Measurements from ENCODE around the gene LRG1. TPM values are rescaled to one million over a fixed set of nuclear protein-coding genes. Genes with fewer than 3 reads are reported as not detected.

The LRG1 gene
- total RNA-seq, 1 experiment from 2014 or later: 0.51 TPM

DNA sequence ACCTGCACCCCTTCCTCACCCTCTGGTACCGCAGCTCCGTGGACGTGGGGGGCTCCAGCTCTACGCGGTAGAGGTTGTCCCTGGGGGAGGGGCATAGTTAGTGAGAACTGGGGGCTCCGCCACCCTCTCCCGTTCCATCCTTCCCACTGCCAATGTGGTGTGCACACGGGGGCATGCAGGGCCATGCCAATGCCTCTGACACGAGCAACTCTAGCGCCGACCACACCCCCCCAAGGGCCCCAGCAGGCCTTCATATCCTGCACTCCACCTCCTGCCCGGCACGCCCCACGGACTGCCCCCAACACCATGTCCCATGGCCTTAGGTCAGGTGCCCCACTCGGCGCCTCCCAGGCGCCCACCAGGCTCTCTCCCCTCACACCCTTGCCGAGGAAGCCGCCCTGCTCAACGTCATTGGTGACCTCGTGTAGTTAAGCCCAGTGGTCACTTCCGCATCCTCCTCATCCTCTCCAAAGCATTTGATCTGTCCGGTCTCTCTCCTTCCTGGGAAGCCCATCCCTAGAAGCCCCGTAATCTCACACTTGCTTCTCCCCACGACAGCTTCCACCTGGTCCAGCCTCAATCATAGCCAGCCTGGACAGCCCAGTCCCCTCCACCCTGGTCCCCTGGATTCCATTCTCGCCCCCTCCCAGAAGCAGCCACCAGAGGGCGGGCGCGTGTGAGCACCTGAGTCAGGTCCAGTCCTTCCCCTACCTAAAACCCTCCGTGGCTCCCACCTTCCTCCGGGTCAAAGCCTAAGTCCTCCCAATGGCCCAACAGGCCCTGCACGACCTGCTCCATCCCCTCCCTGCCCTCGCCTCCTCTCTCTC is 17.5 kb upstream of the LRG1 start:
- 0 out of 2 replicates have a peak, but pooled peaks cover 5% of the 10 kb centered on the region for H3K4me1 ChIP-seq (ENCODE audit: insufficient read depth, low read length)
- H3K79me2 ChIP-seq (ENCODE audit: low read length): no peaks in the 10 kb centered on the region
- H3K4me3 ChIP-seq (ENCODE audit: low read length): no peak overlapping the region
- no peak overlapping the region for H3K27ac ChIP-seq (ENCODE audit: low read length)
- H3K9me2 ChIP-seq (replicated peaks; ENCODE audit: low read length): no peaks in the 10 kb centered on the region
- ATAC-seq (peak; percentile 25), DNase-seq (peak; percentile 59)
- H3K36me3 ChIP-seq (ENCODE audit: low read depth, low read length): no peaks in the 10 kb centered on the region
- no peaks in the 10 kb centered on the region for H3K27me3 ChIP-seq (ENCODE audit: low read length)
- no peak overlapping the region for H3K9ac ChIP-seq (ENCODE audit: low read length)
- BruUV-seq (replicated peaks): no TSS peak
- no peak overlapping the region for H3K4me2 ChIP-seq (ENCODE audit: low read length)
- no peak for TF ChIP-seq EZH2 (IDR thresholded peaks at IDR 0.05; ENCODE audit: low read length, unreplicated experiment)
- TF ChIP-seq, protein P1, sequence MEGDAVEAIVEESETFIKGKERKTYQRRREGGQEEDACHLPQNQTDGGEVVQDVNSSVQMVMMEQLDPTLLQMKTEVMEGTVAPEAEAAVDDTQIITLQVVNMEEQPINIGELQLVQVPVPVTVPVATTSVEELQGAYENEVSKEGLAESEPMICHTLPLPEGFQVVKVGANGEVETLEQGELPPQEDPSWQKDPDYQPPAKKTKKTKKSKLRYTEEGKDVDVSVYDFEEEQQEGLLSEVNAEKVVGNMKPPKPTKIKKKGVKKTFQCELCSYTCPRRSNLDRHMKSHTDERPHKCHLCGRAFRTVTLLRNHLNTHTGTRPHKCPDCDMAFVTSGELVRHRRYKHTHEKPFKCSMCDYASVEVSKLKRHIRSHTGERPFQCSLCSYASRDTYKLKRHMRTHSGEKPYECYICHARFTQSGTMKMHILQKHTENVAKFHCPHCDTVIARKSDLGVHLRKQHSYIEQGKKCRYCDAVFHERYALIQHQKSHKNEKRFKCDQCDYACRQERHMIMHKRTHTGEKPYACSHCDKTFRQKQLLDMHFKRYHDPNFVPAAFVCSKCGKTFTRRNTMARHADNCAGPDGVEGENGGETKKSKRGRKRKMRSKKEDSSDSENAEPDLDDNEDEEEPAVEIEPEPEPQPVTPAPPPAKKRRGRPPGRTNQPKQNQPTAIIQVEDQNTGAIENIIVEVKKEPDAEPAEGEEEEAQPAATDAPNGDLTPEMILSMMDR (conservative IDR thresholded peaks at IDR 0.05; ENCODE audit: low read depth, low read length): peak; percentile 66
- no peak for TF ChIP-seq EZH2phosphoT487 (IDR thresholded peaks at IDR 0.05; ENCODE audit: borderline replicate concordance, low read length)
- no peak overlapping the region for H2AFZ ChIP-seq (ENCODE audit: low read length)
- intact Hi-C loops (cut with micrococcal nuclease): no loop called here
- no peaks in the 10 kb centered on the region for H4K20me1 ChIP-seq (ENCODE audit: low read length)
- no peaks in the 10 kb centered on the region for H3F3A ChIP-seq (ENCODE audit: low read length, unreplicated experiment)
- ChIA-PET POLR2A (ENCODE audit: unreplicated experiment) (no interaction called here), CTCF (no interaction called here)
- H3K9me3 ChIP-seq (ENCODE audit: low read length): no peaks in the 10 kb centered on the region

DNA sequence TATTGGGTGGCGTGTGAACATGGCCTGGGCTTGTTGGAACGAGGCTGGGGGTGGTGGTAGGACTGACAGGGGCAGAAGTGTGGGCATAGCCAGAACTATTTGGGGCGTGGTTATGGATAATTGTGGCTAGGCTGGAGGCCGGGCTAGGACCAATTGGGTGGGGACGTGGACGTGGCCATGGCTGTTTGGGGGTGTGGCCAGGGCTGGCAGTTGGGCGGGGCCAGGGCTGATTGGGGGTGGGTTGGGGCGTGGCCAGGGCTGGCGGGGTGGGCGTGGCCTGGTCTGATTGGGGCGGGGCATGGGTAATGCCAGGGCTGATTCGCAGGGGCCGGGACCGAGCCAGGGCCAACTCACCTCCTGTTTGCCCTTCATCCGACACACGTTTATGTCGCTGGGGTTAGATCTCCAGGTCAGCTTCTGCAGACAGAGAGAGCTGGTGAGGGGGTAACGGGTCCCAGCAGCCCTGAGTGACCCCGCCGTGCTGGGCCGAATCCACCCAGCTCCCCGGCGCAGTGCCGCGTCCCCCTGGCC is 16.8 kb upstream of the LRG1 start:
- DNase-seq (peak; percentile 84), ATAC-seq (peak; percentile 78)
- TF ChIP-seq EZH2 (IDR thresholded peaks at IDR 0.05; ENCODE audit: low read length, unreplicated experiment) (no peak), EZH2phosphoT487 (IDR thresholded peaks at IDR 0.05; ENCODE audit: borderline replicate concordance, low read length) (no peak)
- TF ChIP-seq, protein P1 (conservative IDR thresholded peaks at IDR 0.05; ENCODE audit: low read depth, low read length): no peak
- ChIA-PET CTCF (no interaction called here), POLR2A (ENCODE audit: unreplicated experiment) (no interaction called here)
- Histone ChIP-seq H3K36me3 (ENCODE audit: low read depth, low read length) (no peaks in the 10 kb centered on the region), H3K9me2 (replicated peaks; ENCODE audit: low read length) (no peaks in the 10 kb centered on the region), H3K79me2 (ENCODE audit: low read length) (no peaks in the 10 kb centered on the region), H3K4me3 (ENCODE audit: low read length) (peak overlapping the region; percentile 32; the same call in 1 of the 2 replicates), H2AFZ (ENCODE audit: low read length) (peak overlapping the region; percentile 67; the same call in 1 of the 2 replicates), H3F3A (ENCODE audit: low read length, unreplicated experiment) (no peaks in the 10 kb centered on the region), H3K4me1 (ENCODE audit: insufficient read depth, low read length) (0 out of 2 replicates have a peak, but pooled peaks cover 5% of the 10 kb centered on the region), H3K27ac (ENCODE audit: low read length) (no peak overlapping the region), H3K9me3 (ENCODE audit: low read length) (no peaks in the 10 kb centered on the region), H3K27me3 (ENCODE audit: low read length) (no peaks in the 10 kb centered on the region), H3K4me2 (ENCODE audit: low read length) (peak overlapping the region; percentile 58; the same call in 1 of the 2 replicates), H3K9ac (ENCODE audit: low read length) (no peak overlapping the region), H4K20me1 (ENCODE audit: low read length) (no peaks in the 10 kb centered on the region)
- BruUV-seq (replicated peaks): no TSS peak
- intact Hi-C loops (cut with micrococcal nuclease): no loop called here
